ENCODE measurements around the gene PDSS2.
A peak's percentile ranks its signal among the peaks of the same experiment; 100 is the strongest.
"Not testable (repeated sequence)": the region's sequence is repeated elsewhere in the genome, so short reads cannot be mapped to it uniquely, and the experiment has no call there.

PDSS2 gene

DNA sequence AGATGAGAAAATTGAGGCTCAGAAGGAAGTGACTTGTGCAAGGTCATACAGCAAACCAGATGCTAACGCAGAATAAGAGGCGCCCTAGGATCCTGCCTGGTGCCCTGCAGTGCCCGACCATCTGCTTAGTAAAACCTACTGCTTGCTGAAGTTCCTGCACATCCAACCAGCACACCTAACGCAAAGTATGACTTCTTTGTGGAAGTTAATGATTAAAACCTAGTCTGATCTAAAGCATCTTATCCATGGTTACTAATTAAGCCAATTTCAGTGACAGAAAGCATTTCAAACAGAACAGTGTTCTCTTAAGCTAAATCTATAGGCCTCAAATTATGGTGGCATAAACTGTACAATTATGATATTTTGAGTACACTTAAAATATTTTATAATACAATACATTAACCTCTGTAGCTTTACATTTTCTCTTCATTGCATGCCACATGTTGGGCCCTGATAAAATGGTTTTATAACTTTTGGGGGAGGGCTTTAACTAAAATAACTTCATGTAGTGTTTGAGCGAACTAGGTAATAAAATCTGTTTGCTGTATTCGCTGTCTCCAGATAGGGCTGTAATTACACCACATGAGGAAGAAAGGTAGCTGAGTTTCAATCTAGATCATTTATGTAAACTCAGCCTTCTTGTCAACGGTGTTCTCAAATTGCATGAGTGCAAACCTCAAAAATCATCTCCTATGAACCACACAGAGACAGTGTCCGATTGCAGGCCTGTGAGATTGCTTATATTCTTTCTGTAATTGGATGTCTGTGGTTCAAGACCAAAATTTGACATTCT lies 306.5 kb downstream of the PDSS2 start:
- DNase-seq (ENCODE audit: low read depth, low spot score) = peak; percentile 56
- no peak overlapping the region for H3K4me3 ChIP-seq (ENCODE audit: low read depth, low read length)
- in situ Hi-C loops (cut with HindIII; ENCODE audit: low sequenced_read_pairs) = no loop called here
- TF ChIP-seq, protein P1, sequence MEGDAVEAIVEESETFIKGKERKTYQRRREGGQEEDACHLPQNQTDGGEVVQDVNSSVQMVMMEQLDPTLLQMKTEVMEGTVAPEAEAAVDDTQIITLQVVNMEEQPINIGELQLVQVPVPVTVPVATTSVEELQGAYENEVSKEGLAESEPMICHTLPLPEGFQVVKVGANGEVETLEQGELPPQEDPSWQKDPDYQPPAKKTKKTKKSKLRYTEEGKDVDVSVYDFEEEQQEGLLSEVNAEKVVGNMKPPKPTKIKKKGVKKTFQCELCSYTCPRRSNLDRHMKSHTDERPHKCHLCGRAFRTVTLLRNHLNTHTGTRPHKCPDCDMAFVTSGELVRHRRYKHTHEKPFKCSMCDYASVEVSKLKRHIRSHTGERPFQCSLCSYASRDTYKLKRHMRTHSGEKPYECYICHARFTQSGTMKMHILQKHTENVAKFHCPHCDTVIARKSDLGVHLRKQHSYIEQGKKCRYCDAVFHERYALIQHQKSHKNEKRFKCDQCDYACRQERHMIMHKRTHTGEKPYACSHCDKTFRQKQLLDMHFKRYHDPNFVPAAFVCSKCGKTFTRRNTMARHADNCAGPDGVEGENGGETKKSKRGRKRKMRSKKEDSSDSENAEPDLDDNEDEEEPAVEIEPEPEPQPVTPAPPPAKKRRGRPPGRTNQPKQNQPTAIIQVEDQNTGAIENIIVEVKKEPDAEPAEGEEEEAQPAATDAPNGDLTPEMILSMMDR (IDR thresholded peaks at IDR 0.05; ENCODE audit: low read depth, low read length) = no peak

DNA sequence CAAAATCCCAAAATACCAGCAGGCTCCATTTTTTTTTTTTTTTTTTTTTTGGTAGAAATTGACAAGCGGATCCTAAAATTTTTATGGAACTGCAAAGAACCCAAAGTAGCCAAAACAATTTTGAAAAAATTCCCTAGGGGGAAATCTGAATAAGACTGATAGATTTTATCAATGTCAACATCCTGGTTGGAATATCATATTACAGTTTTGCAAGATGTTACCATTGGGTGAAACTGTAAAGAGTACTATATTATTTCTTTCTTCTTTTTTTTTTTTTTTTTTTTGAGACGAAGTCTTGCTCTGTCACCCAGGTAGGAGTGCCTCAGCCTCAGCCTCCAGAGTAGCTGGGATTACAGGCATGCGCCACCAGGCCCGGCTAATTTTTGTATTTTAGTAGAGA lies 314.7 kb downstream of the PDSS2 start:
- TF ChIP-seq, protein P1 (IDR thresholded peaks at IDR 0.05; ENCODE audit: low read depth, low read length) = no peak
- no peak overlapping the region for H3K4me3 ChIP-seq (ENCODE audit: low read depth, low read length)
- no peak for DNase-seq (ENCODE audit: low read depth, low spot score)
- in situ Hi-C loops (cut with HindIII; ENCODE audit: low sequenced_read_pairs) = no loop called here

DNA sequence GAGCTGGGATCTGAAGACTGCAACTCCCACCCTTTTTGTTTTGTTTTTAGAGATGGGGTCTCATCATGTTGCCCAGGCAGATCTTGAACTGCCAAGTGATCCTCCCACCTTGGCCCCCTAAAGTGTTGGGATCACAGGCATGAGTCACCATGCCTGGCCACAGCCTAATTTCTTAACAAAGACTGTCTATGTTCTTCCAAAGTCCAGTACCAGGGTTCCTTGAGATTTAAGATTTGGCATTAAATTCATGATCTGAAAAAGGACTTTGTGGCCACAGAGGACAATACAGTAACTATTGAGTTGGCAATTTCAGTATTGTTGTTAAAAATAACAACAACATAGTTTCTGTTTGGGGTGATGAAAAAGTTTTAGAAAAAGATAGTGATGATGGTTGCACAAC lies 315.4 kb downstream of the PDSS2 start:
- TF ChIP-seq, protein P1 (IDR thresholded peaks at IDR 0.05; ENCODE audit: low read depth, low read length) = no peak
- in situ Hi-C loops (cut with HindIII; ENCODE audit: low sequenced_read_pairs) = no loop called here
- no peak for DNase-seq (ENCODE audit: low read depth, low spot score)
- H3K4me3 ChIP-seq (ENCODE audit: low read depth, low read length) = no peak overlapping the region

DNA sequence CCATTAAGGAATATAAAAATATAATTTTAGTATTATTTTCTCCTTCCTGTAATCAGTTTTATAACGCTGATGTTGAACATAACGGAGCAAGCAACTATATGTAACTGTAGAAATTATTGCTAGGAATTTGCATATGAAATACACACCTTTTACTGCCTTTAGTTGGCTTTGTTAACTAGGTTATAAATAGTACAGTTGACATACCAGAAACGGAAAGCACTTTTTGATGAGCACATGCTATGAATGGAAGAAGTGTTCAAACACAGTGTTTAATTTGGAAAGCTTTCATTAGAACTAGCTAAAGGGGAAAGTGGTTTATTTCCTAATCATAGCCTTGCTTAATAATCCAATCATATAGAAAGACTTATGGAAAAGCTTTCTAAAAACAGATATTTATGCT lies 318.8 kb downstream of the PDSS2 start:
- no peak overlapping the region for H3K4me3 ChIP-seq (ENCODE audit: low read depth, low read length)
- TF ChIP-seq, protein P1 (IDR thresholded peaks at IDR 0.05; ENCODE audit: low read depth, low read length) = no peak
- no peak for DNase-seq (ENCODE audit: low read depth, low spot score)
- in situ Hi-C loops (cut with HindIII; ENCODE audit: low sequenced_read_pairs) = no loop called here

DNA sequence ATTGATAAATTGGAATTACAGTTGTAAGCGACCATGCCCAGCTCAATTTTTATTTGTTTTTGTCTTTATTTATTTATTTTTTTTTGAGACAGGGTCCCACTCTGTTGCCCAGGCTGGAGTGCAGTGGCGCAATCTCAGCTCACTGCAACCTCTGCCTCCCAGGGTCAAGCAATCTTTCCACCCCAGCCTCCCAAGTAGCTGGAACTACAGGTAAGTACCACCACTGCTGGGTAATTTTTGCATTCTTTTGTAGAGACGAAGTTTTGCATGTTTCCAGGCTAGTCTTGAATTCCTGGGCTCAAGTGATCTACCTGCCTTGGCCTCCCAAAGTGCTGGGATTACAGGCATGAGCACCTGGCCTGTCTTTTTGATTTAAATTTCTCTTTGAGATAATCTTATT lies 323.0 kb downstream of the PDSS2 start:
- H3K4me3 ChIP-seq (ENCODE audit: low read depth, low read length); in situ Hi-C loops (cut with HindIII; ENCODE audit: low sequenced_read_pairs); DNase-seq (ENCODE audit: low read depth, low spot score): not testable (repeated sequence)

DNA sequence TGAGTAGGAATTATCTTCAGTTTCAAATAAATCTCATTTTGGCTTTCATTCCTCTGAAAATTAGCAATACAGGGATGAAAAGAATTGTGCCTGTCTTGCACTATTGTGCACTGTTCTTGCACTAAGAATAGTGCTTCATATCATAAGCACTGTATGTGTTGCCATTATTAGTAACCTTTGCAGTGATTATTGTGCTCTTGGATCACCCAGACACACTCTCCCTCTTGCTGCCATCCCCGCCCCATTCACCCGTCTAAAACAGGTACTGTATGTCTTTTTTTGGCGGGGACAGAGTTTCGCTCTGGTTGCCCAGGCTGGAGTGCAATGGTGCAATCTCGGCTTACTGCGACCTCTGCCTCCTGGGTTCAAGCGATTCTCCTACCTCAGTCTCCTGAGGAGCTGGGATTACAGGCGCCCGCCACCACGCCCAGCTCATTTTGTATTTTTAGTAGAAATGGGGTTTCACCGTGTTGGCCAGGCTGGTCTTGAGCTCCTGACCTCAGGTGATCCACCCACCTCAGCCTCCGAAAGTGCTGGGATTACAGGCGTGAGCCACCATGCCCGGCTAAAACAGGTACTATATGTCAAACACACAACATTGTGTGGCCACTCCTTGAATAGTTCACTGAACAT lies 324.2 kb downstream of the PDSS2 start:
- DNase-seq (ENCODE audit: low read depth, low spot score); H3K4me3 ChIP-seq (ENCODE audit: low read depth, low read length); in situ Hi-C loops (cut with HindIII; ENCODE audit: low sequenced_read_pairs): not testable (repeated sequence)

DNA sequence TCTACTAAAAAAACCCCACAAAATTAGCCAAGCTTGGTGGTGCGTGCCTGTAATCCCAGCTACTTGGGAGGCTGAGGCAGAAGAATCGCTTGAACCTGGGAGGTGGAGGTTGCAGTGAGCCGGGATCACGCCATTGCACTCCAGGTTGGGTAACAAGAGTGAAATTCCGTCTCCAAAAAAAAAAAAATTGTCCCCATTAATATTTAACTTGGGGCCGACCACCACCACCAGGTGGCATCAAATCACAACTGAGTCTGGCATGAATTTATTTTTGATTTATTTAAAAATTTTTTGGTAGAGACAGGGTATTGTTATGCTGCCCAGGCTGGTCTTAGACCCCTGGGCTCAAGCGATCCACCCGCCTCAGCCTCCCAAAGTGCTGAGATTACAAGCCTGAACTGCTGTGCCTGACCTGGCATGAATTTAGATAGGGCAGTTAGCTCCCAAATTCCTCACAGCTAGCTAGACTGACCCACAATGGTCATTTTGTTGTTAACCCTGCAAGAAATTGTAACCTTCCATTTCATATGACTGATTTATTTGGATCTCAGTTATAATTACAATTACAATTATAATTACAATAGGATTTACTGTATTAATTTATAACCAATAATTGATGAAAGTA lies 326.9 kb downstream of the PDSS2 start:
- in situ Hi-C loops (cut with HindIII; ENCODE audit: low sequenced_read_pairs) = no loop called here
- DNase-seq (ENCODE audit: low read depth, low spot score) = peak; percentile 34
- no peak overlapping the region for H3K4me3 ChIP-seq (ENCODE audit: low read depth, low read length)
- TF ChIP-seq, protein P1 (IDR thresholded peaks at IDR 0.05; ENCODE audit: low read depth, low read length) = peak; percentile 57

All from astrocyte of the spinal cord (primary cell).